GM12878 (cell line): ENCODE data around the gene MAPRE3. TPM values are rescaled to one million over a fixed set of nuclear protein-coding genes. Genes with fewer than 3 reads are reported as not detected.

ENCODE experiments used
- ATAC-seq: fragments of 200-7000 bp; cut with Tn5 transposase; 3 replicates; pipeline ENCODE4 v1.9.1; 2020; ENCODE audit warnings: mild to moderate bottlenecking, moderate library complexity
- BruUV-seq: library from RNA; stranded (reverse); fragments of 400-500 nt; replicated peaks from 2 replicates; lab custom pipeline; 2021; lab: Mats Ljungman, UMichigan
- CTCF ChIA-PET: fragments of 300-600 bp; sonication (Branson Sonifier 250); formaldehyde crosslinking; extraction: SDS; loops from one replicate; lab custom pipeline; 2021; ENCODE audit warnings: inconsistent platforms; lab: Yijun Ruan, JAX
- POLR2A ChIA-PET: fragments of 350-600 bp; formaldehyde crosslinking; extraction: SDS; loops from one replicate; lab custom pipeline; 2021; ENCODE audit warnings: inconsistent platforms; lab: Charles Lee
- RAD21 ChIA-PET: fragments of 300-600 bp; sonication (Branson Sonifier 250); formaldehyde crosslinking; loops from one replicate; lab custom pipeline; 2023; ENCODE audit warnings: antibody characterized with exemption; ENCODE audit not compliant: unreplicated experiment; lab: Charles Lee
- SMC1A ChIA-PET: fragments of 300-600 bp; sonication (Branson Sonifier 250); formaldehyde crosslinking; loops from one replicate; lab custom pipeline; 2023; ENCODE audit not compliant: unreplicated experiment, uncharacterized antibody; lab: Charles Lee
- DNase-seq: peaks from one replicate; pipeline ENCODE4 v3.0.0-alpha.2; 2011; ENCODE audit warnings: low read depth, low spot score
- FAIRE-seq: peaks from 3 replicates; lab custom pipeline; 2011; peaks lifted over from hg19 to GRCh38; lab: Jason Lieb, UNC
- H2AFZ ChIP-seq: 2 replicates; pipeline ENCODE4 v1.6.0; 2011; ENCODE audit warnings: low read depth, low read length, control low read depth; ENCODE audit not compliant: control insufficient read depth
- H3K27ac ChIP-seq: 2 replicates; pipeline ENCODE4 v1.5.1; 2011; ENCODE audit warnings: control low read depth; ENCODE audit not compliant: control insufficient read depth, insufficient read depth
- H3K27me3 ChIP-seq, 2 experiments: replicated peaks in 1 of 2; 2 replicates each; pipeline versions ENCODE4 v1.6.0 to v1.6.1; 2011; ENCODE audit warnings: low read length in 1 of 2; ENCODE audit not compliant: control insufficient read depth in 2 of 2, insufficient read depth in 2 of 2
- H3K36me3 ChIP-seq, 2 experiments: 2 replicates each; pipeline ENCODE4 v1.5.1; 2011; ENCODE audit warnings: low read length in 1 of 2; ENCODE audit not compliant: control insufficient read depth in 2 of 2, insufficient read depth in 2 of 2
- H3K4me1 ChIP-seq: 2 replicates; pipeline ENCODE4 v1.6.1; 2011; ENCODE audit warnings: mild to moderate bottlenecking, low read length, moderate library complexity, mixed read lengths; ENCODE audit not compliant: control insufficient read depth, insufficient read depth
- H3K4me2 ChIP-seq: 2 replicates; pipeline ENCODE4 v1.6.0; 2011; ENCODE audit warnings: control low read depth; ENCODE audit not compliant: control insufficient read depth, insufficient read depth
- H3K4me3 ChIP-seq: fragments of 200-600 bp; sonication (generic); 2 replicates; pipeline ENCODE4 v1.5.1; 2016
- H3K79me2 ChIP-seq: 2 replicates; pipeline ENCODE4 v1.6.0; 2011; ENCODE audit warnings: low read length; ENCODE audit not compliant: control insufficient read depth, insufficient read depth
- H3K9ac ChIP-seq: 2 replicates; pipeline ENCODE4 v1.8.0; 2011; ENCODE audit warnings: low read length, control low read depth, mixed read lengths; ENCODE audit not compliant: control insufficient read depth, insufficient read depth
- H3K9me3 ChIP-seq: replicated peaks from 3 replicates; pipeline ENCODE4 v1.5.1; 2011; ENCODE audit warnings: mild to moderate bottlenecking, low read length; ENCODE audit not compliant: control insufficient read depth, insufficient read depth
- H4K20me1 ChIP-seq: 2 replicates; pipeline ENCODE4 v1.6.0; 2011; ENCODE audit not compliant: control insufficient read depth, insufficient read depth
- MAX ChIP-seq: IDR thresholded peaks from 2 replicates; pipeline ENCODE4 v1.6.1; 2012; ENCODE audit warnings: low read depth, low read length, improper control_type of control experiment
- MTA3 ChIP-seq: IDR thresholded peaks from 2 replicates; pipeline ENCODE4 v1.6.1; 2012; ENCODE audit warnings: low read length, inconsistent platforms, borderline replicate concordance
- NFYA ChIP-seq: IDR thresholded peaks from 2 replicates; pipeline ENCODE4 v1.6.1; 2011; ENCODE audit warnings: low read depth, mild to moderate bottlenecking, low read length, improper control_type of control experiment, borderline replicate concordance
- NRF1 ChIP-seq: conservative IDR thresholded peaks from 2 replicates; pipeline ENCODE4 v1.6.1; 2011; ENCODE audit warnings: mild to moderate bottlenecking, low read depth, low read length, improper control_type of control experiment
- STAT1 ChIP-seq: fragments of 450-650 bp; conservative IDR thresholded peaks from 2 replicates; pipeline ENCODE4 v1.6.1; 2014; ENCODE audit warnings: antibody characterized with exemption, mild to moderate bottlenecking
- YBX1 ChIP-seq: fragments of 450-650 bp; IDR thresholded peaks from 2 replicates; pipeline ENCODE4 v1.6.1; 2016; ENCODE audit warnings: antibody characterized with exemption
- WGBS: methylation state at CpG from one replicate; pipeline ENCODE4 v1.1.6; 2016; ENCODE audit warnings: low lambda C conversion rate; ENCODE audit not compliant: insufficient replicate concordance, insufficient coverage; ENCODE audit errors: missing lambda C conversion rate; 5-methylcytosine and 5-hydroxymethylcytosine counted together
- in situ Hi-C: fragments of 300-500 bp; cut with MboI; formaldehyde crosslinking; loops from 9 replicates; pipeline ENCODE4 v1.14.3; 2018; ENCODE audit warnings: mixed read lengths
- intact Hi-C: fragments of 100-400 bp; cut with micrococcal nuclease; formaldehyde crosslinking; loops from one replicate; pipeline ENCODE4 v1.14.2; 2022; ENCODE audit not compliant: unreplicated experiment
- polyA plus RNA-seq, 11 experiments: library from polyadenylated mRNA; depleted of rRNA in 4 of 11; unstranded in 6 of 11; stranded (reverse) in 5 of 11; fragments of >200 nt; fragmentation: Nextera tagmentation in 4 of 11; fragmentation: Illumina TruSeq in 1 of 11; extraction: Ambion mirVana in 4 of 11; extraction: Trizol in 1 of 11; gene quantifications; 1 replicate in 1 of 11; 2 replicates in 10 of 11; pipeline versions ENCODE4 v1.2.1 to v1.2.3, GENCODE V29; 2011 to 2016; ENCODE audit warnings: inconsistent platforms in 2 of 11, missing spikeins in 2 of 11, low read depth in 1 of 11
- total RNA-seq, 4 experiments: library from RNA; depleted of rRNA in 3 of 4; stranded (reverse); fragments of >200 nt in 3 of 4; fragmentation: Illumina TruSeq in 1 of 4; extraction: Trizol in 1 of 4; gene quantifications; 2 replicates each; pipeline versions ENCODE4 v1.2.1 to v1.2.3, GENCODE V29; 2013 to 2021
- TF ChIP-seq, protein P1 (sequence below): IDR thresholded peaks from 2 replicates; pipeline ENCODE4 v1.6.1; 2012; ENCODE audit warnings: improper control_type of control experiment, low read depth, low read length; ENCODE audit not compliant: insufficient replicate concordance

Gene MAPRE3
- total and polyA plus RNA-seq, 10 of the 15 experiments (the other 5 are each of a cell fraction or from before 2014, with no cell fraction given) = 0.03 to 1.3 (median 0.73) TPM; not detected in 1

GRCh38 chr2:26934985-26935384 is 35.5 kb upstream of the MAPRE3 start:
- FAIRE-seq = no peak
- no peak for TF ChIP-seq YBX1
- TF ChIP-seq, protein P1, sequence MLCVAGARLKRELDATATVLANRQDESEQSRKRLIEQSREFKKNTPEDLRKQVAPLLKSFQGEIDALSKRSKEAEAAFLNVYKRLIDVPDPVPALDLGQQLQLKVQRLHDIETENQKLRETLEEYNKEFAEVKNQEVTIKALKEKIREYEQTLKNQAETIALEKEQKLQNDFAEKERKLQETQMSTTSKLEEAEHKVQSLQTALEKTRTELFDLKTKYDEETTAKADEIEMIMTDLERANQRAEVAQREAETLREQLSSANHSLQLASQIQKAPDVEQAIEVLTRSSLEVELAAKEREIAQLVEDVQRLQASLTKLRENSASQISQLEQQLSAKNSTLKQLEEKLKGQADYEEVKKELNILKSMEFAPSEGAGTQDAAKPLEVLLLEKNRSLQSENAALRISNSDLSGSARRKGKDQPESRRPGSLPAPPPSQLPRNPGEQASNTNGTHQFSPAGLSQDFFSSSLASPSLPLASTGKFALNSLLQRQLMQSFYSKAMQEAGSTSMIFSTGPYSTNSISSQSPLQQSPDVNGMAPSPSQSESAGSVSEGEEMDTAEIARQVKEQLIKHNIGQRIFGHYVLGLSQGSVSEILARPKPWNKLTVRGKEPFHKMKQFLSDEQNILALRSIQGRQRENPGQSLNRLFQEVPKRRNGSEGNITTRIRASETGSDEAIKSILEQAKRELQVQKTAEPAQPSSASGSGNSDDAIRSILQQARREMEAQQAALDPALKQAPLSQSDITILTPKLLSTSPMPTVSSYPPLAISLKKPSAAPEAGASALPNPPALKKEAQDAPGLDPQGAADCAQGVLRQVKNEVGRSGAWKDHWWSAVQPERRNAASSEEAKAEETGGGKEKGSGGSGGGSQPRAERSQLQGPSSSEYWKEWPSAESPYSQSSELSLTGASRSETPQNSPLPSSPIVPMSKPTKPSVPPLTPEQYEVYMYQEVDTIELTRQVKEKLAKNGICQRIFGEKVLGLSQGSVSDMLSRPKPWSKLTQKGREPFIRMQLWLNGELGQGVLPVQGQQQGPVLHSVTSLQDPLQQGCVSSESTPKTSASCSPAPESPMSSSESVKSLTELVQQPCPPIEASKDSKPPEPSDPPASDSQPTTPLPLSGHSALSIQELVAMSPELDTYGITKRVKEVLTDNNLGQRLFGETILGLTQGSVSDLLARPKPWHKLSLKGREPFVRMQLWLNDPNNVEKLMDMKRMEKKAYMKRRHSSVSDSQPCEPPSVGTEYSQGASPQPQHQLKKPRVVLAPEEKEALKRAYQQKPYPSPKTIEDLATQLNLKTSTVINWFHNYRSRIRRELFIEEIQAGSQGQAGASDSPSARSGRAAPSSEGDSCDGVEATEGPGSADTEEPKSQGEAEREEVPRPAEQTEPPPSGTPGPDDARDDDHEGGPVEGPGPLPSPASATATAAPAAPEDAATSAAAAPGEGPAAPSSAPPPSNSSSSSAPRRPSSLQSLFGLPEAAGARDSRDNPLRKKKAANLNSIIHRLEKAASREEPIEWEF = no peak
- no peak for TF ChIP-seq MAX
- TF ChIP-seq MTA3 = no peak
- no peak for TF ChIP-seq STAT1
- no peak for TF ChIP-seq NRF1
- no peak for TF ChIP-seq NFYA
- TF ChIP-seq, all 136 proteins: peak for 0
- ChIA-PET POLR2A (no interaction called here), SMC1A (no interaction called here), RAD21 (no interaction called here), CTCF (interaction anchor here (0.6 to 2.4 kb wide), 4 partner anchors 8 to 361 kb away, joined by 3 to 10 read pairs (median 4); no protein-coding TSS in a partner anchor)
- H3K4me3 ChIP-seq = no peak overlapping the region
- peaks cover 0 to 1% of the 10 kb centered on the region in 2 experiments; a peak in 3 of 4 replicates for H3K27me3 ChIP-seq
- in situ Hi-C loops (no loop called here), intact Hi-C loops (no loop called here)
- ATAC-seq (no peak), DNase-seq (no peak)
- no peaks in the 10 kb centered on the region for H4K20me1 ChIP-seq
- H3K27ac ChIP-seq = no peak overlapping the region
- H3K36me3 ChIP-seq = no peaks in the 10 kb centered on the region
- no peaks in the 10 kb centered on the region for H3K79me2 ChIP-seq
- H3K9me3 ChIP-seq = no peaks in the 10 kb centered on the region
- H3K9ac ChIP-seq = no peak overlapping the region
- no peak overlapping the region for H2AFZ ChIP-seq
- no peaks in the 10 kb centered on the region for H3K4me1 ChIP-seq
- no peak overlapping the region for H3K4me2 ChIP-seq
- 7% methylated on average over 3 of the region's 3 CpGs for WGBS
- BruUV-seq = no TSS peak
